ENCODE measurements around the gene EPM2AIP1.

DNA sequence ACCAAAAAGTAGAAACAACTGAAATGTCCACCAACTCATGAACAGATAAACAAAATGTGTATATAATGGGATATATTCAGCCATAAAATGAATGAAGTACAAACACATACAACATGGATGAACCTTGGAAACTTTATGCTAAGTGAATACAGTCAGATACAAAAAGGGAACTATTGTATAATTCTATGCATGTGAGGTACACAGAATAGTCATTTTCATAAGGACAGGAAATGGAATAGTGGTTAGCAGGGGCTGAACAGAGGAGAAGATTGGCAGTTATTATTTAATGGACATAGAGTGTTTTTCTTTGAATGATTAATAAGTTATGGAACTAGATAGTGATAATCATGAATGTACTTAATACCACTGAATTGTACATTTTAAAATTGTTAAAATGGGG, 28.1 kb downstream of the EPM2AIP1 start:
- TF ChIP-seq, protein P1, sequence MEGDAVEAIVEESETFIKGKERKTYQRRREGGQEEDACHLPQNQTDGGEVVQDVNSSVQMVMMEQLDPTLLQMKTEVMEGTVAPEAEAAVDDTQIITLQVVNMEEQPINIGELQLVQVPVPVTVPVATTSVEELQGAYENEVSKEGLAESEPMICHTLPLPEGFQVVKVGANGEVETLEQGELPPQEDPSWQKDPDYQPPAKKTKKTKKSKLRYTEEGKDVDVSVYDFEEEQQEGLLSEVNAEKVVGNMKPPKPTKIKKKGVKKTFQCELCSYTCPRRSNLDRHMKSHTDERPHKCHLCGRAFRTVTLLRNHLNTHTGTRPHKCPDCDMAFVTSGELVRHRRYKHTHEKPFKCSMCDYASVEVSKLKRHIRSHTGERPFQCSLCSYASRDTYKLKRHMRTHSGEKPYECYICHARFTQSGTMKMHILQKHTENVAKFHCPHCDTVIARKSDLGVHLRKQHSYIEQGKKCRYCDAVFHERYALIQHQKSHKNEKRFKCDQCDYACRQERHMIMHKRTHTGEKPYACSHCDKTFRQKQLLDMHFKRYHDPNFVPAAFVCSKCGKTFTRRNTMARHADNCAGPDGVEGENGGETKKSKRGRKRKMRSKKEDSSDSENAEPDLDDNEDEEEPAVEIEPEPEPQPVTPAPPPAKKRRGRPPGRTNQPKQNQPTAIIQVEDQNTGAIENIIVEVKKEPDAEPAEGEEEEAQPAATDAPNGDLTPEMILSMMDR (IDR thresholded peaks at IDR 0.05) = no peak
- TF ChIP-seq, protein P2, sequence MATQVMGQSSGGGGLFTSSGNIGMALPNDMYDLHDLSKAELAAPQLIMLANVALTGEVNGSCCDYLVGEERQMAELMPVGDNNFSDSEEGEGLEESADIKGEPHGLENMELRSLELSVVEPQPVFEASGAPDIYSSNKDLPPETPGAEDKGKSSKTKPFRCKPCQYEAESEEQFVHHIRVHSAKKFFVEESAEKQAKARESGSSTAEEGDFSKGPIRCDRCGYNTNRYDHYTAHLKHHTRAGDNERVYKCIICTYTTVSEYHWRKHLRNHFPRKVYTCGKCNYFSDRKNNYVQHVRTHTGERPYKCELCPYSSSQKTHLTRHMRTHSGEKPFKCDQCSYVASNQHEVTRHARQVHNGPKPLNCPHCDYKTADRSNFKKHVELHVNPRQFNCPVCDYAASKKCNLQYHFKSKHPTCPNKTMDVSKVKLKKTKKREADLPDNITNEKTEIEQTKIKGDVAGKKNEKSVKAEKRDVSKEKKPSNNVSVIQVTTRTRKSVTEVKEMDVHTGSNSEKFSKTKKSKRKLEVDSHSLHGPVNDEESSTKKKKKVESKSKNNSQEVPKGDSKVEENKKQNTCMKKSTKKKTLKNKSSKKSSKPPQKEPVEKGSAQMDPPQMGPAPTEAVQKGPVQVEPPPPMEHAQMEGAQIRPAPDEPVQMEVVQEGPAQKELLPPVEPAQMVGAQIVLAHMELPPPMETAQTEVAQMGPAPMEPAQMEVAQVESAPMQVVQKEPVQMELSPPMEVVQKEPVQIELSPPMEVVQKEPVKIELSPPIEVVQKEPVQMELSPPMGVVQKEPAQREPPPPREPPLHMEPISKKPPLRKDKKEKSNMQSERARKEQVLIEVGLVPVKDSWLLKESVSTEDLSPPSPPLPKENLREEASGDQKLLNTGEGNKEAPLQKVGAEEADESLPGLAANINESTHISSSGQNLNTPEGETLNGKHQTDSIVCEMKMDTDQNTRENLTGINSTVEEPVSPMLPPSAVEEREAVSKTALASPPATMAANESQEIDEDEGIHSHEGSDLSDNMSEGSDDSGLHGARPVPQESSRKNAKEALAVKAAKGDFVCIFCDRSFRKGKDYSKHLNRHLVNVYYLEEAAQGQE (IDR thresholded peaks at IDR 0.05; ENCODE audit: insufficient read depth in 1 of 2, low read depth in 2 of 2, low read length in 1 of 2) = no peak
- TF ChIP-seq POLR2AphosphoS5 (IDR thresholded peaks at IDR 0.05; ENCODE audit: low read depth, low read length) (no peak), SIN3A (IDR thresholded peaks at IDR 0.05; ENCODE audit: borderline replicate concordance, insufficient read depth, low read depth, low read length) (no peak)

All from Panc1 (cell line).